SK-N-SH (cell line): Measurements from ENCODE around the gene MST1R. TPM values are rescaled to one million over a fixed set of nuclear protein-coding genes. Genes with fewer than 3 reads are reported as not detected.
A peak's percentile ranks its signal among the peaks of the same experiment; 100 is the strongest.
"Not testable (repeated sequence)": the region's sequence is repeated elsewhere in the genome, so short reads cannot be mapped to it uniquely, and the experiment has no call there.

Experiments used
- CTCF ChIA-PET: fragments of 300-600, 350-600 bp; formaldehyde crosslinking; extraction: SDS; loops from one replicate; lab custom pipeline; 2021; lab: Yijun Ruan, JAX
- POLR2A ChIA-PET: fragments of 350-600 bp; sonication (Branson Sonifier 250); formaldehyde crosslinking; extraction: SDS; loops from one replicate; lab custom pipeline; 2020; ENCODE audit warnings: antibody characterized with exemption, inconsistent platforms; lab: Yijun Ruan, JAX
- DNase-seq: peaks from one replicate; pipeline ENCODE4 v3.0.0; 2012
- H2AFZ ChIP-seq: fragments of 200-600 bp; sonication (generic); 2 replicates; pipeline ENCODE4 v1.8.1; 2016; ENCODE audit warnings: antibody characterized with exemption, mild to moderate bottlenecking, low read depth
- H3F3A ChIP-seq: fragments of 200-600 bp; sonication (generic); replicated peaks from 2 replicates; pipeline ENCODE3; 2016; ENCODE audit warnings: antibody characterized with exemption, mild to moderate bottlenecking; ENCODE audit not compliant: insufficient read depth
- H3K27ac ChIP-seq, 2 experiments: fragments of 200-500 bp in 1 of 2; fragments of 200-600 bp in 1 of 2; sonication (Bioruptor generic) in 1 of 2; sonication (generic), shearing (Covaris generic) in 1 of 2; 2 replicates each; pipeline versions ENCODE4 v1.5.1 to v1.6.1; 2014 to 2016; ENCODE audit warnings: low read depth in 2 of 2, inconsistent platforms in 1 of 2, low read length in 1 of 2, mild to moderate bottlenecking in 1 of 2, mixed read lengths in 1 of 2
- H3K27me3 ChIP-seq: fragments of 200-600 bp; sonication (generic), shearing (Covaris generic); 2 replicates; pipeline ENCODE4 v1.6.1; 2016; ENCODE audit warnings: mixed run types; ENCODE audit not compliant: insufficient read depth
- H3K36me3 ChIP-seq, 2 experiments: fragments of 200-500 bp in 1 of 2; fragments of 200-600 bp in 1 of 2; sonication (Bioruptor generic) in 1 of 2; sonication (generic) in 1 of 2; replicated peaks in 1 of 2; 2 replicates each; pipeline versions ENCODE3 to v1.5.1; 2014 to 2016; ENCODE audit warnings: low read length in 1 of 2, mild to moderate bottlenecking in 1 of 2; ENCODE audit not compliant: insufficient read depth in 2 of 2, control insufficient read depth in 1 of 2
- H3K4me1 ChIP-seq, 2 experiments: fragments of 200-500 bp in 1 of 2; fragments of 200-600 bp in 1 of 2; sonication (Bioruptor generic) in 1 of 2; sonication (generic), shearing (Covaris generic) in 1 of 2; 2 replicates each; pipeline versions ENCODE4 v1.5.1 to v1.6.1; 2014 to 2016; ENCODE audit warnings: low read depth in 1 of 2, low read length in 1 of 2, mixed run types in 1 of 2; ENCODE audit not compliant: insufficient read depth in 2 of 2, control insufficient read depth in 1 of 2
- H3K4me2 ChIP-seq: fragments of 200-600 bp; sonication (generic), shearing (Covaris generic); 2 replicates; pipeline ENCODE4 v1.6.1; 2017; ENCODE audit warnings: mixed run types
- H3K4me3 ChIP-seq, 2 experiments: fragments of 200-500 bp in 1 of 2; fragments of 200-600 bp in 1 of 2; sonication (Bioruptor generic) in 1 of 2; sonication (generic), shearing (Covaris generic) in 1 of 2; 2 replicates each; pipeline versions ENCODE4 v1.5.1 to v1.8.1; 2014 to 2016; ENCODE audit warnings: low read depth in 2 of 2, inconsistent platforms in 1 of 2, low read length in 1 of 2, mild to moderate bottlenecking in 1 of 2, mixed read lengths in 1 of 2, moderate library complexity in 1 of 2
- H3K79me2 ChIP-seq: fragments of 200-600 bp; sonication (generic); 2 replicates; pipeline ENCODE4 v1.8.1; 2017; ENCODE audit warnings: mild to moderate bottlenecking; ENCODE audit not compliant: insufficient read depth
- H3K9ac ChIP-seq: fragments of 200-600 bp; sonication (generic); 2 replicates; pipeline ENCODE4 v1.6.1; 2017; ENCODE audit warnings: mixed run types
- H3K9me2 ChIP-seq: fragments of 200-600 bp; sonication (generic); 2 replicates; pipeline ENCODE4 v1.6.1; 2017; ENCODE audit warnings: mixed run types
- H3K9me3 ChIP-seq: fragments of 200-600 bp; sonication (generic); 2 replicates; pipeline ENCODE4 v1.6.1; 2017; ENCODE audit warnings: mixed run types, mild to moderate bottlenecking, moderate library complexity
- H4K20me1 ChIP-seq: fragments of 200-600 bp; sonication (generic); 2 replicates; pipeline ENCODE4 v1.6.1; 2017; ENCODE audit warnings: mild to moderate bottlenecking, mixed run types; ENCODE audit not compliant: insufficient read depth
- EZH2phosphoT487 ChIP-seq: fragments of 200-600 bp; sonication (generic); IDR thresholded peaks from 2 replicates; pipeline ENCODE4 v1.6.1; 2017; ENCODE audit warnings: low read depth, mixed run types, mild to moderate bottlenecking, antibody characterized with exemption, moderate library complexity, borderline replicate concordance
- FOSL2 ChIP-seq: IDR thresholded peaks from 2 replicates; pipeline ENCODE4 v1.4.0; 2012; ENCODE audit warnings: low read depth, mild to moderate bottlenecking, moderate library complexity, borderline replicate concordance
- FOXJ3 ChIP-seq: sonication (generic); formaldehyde crosslinking; IDR thresholded peaks from 2 replicates; pipeline ENCODE4 v1.5.1; 2020; ENCODE audit warnings: mild to moderate bottlenecking, missing genetic modification reagents
- GABPA ChIP-seq: IDR thresholded peaks from 2 replicates; pipeline ENCODE4 v1.4.0; 2012; ENCODE audit warnings: low read depth, mild to moderate bottlenecking
- MXI1 ChIP-seq: IDR thresholded peaks from 2 replicates; pipeline ENCODE4 v1.6.1; 2012; ENCODE audit warnings: mild to moderate bottlenecking, low read depth, low read length, improper control_type of control experiment
- NFIC ChIP-seq: IDR thresholded peaks from 2 replicates; pipeline ENCODE4 v1.4.0; 2012; ENCODE audit warnings: borderline replicate concordance
- POLR2AphosphoS5 ChIP-seq: IDR thresholded peaks from 2 replicates; pipeline ENCODE4 v1.6.1; 2012; ENCODE audit warnings: low read depth, low read length
- RAD21 ChIP-seq: IDR thresholded peaks from 2 replicates; pipeline ENCODE4 v1.6.1; 2012; ENCODE audit warnings: mild to moderate bottlenecking, low read length
- RXRA ChIP-seq: IDR thresholded peaks from 2 replicates; pipeline ENCODE4 v1.4.0; 2012; ENCODE audit warnings: low read depth, mild to moderate bottlenecking, borderline replicate concordance
- SIN3A ChIP-seq: IDR thresholded peaks from 2 replicates; pipeline ENCODE4 v1.6.1; 2012; ENCODE audit warnings: low read depth, mild to moderate bottlenecking, low read length, moderate library complexity, borderline replicate concordance
- TEAD4 ChIP-seq: IDR thresholded peaks from 2 replicates; pipeline ENCODE4 v1.4.0; 2012; ENCODE audit warnings: mild to moderate bottlenecking, borderline replicate concordance; ENCODE audit not compliant: insufficient read depth
- WGBS: methylation state at CpG from one replicate; pipeline ENCODE4 v1.1.6; 2017; ENCODE audit warnings: low lambda C conversion rate; 5-methylcytosine and 5-hydroxymethylcytosine counted together
- polyA plus RNA-seq, 3 experiments: library from polyadenylated mRNA; depleted of rRNA; stranded (reverse); fragments of >200 nt; gene quantifications; 2 replicates each; pipeline ENCODE4 v1.2.3, GENCODE V29; 2012
- TF ChIP-seq, protein P1 (sequence below): IDR thresholded peaks from 2 replicates; pipeline ENCODE4 v1.4.0; 2012; ENCODE audit warnings: low read depth, borderline replicate concordance
- TF ChIP-seq, protein P2 (sequence below): IDR thresholded peaks from 2 replicates; pipeline ENCODE4 v1.4.0; 2012; ENCODE audit warnings: low read depth
- TF ChIP-seq, protein P3 (sequence below): fragments of 150-350 bp; IDR thresholded peaks from 2 replicates; pipeline ENCODE4 v1.6.1; 2017; ENCODE audit warnings: antibody characterized with exemption, low read length, low read depth, borderline replicate concordance

MST1R gene
- polyA plus RNA-seq, 1 of the 3 experiments (the other 2 are of a cell fraction) = 0.23 TPM

DNA sequence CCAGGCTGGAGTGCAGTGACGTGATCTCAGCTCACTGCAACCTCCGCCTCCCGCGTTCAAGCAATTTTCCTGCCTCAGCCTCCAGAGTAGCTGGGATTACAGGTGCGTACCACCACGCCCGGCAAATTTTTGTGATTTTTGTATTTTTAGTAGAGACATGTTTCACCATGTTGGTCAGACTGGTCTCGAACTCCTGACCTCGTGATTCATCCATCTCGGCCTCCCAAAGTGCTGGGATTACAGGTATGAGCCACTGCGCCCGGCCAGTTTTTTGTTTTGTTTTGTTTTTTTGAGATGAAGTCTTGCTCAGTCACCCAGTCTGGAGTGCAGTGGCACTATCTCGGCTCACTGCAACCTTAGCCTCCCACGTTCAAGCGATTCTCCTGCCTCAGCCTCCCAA, 28.6 kb upstream of the MST1R start:
- H3K9ac ChIP-seq, H3K4me3 ChIP-seq, H3F3A ChIP-seq, H3K9me2 ChIP-seq, H4K20me1 ChIP-seq, H3K36me3 ChIP-seq, H3K79me2 ChIP-seq, DNase-seq, H3K27ac ChIP-seq, H3K9me3 ChIP-seq, H3K4me2 ChIP-seq, H3K27me3 ChIP-seq, H2AFZ ChIP-seq, POLR2A ChIA-PET: not testable (repeated sequence)
- 94% methylated on average over 15 of the region's 15 CpGs for WGBS
- CTCF ChIA-PET = interaction anchor here (0.7 to 1.2 kb wide), 2 partner anchors 70 to 93 kb away, joined by 3 read pairs; no protein-coding TSS in a partner anchor
- H3K4me1 ChIP-seq = peaks cover 0 to 10% of the 10 kb centered on the region in 2 experiments; a peak in 1 of 4 replicates

DNA sequence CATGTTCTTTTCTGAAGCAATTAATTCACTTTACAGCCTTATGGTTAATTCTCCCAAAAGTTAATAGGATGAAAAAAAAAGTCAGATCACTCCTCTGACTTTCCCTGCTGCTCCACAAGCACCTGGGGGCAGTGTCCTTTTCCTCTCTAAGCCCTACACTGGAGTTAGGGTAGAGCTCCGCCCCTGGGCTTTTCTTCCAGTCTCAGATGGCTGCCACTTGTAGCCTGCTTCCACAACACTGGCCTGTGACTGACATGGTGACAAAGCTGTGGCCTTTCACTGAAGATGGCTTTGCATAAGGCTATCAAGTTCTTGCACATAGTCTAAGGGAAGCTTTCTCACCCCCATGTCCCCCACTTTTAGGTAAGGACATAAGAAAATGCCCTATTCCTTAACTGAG, 27.2 kb upstream of the MST1R start:
- H3K79me2 ChIP-seq = peaks cover 7% of the 10 kb centered on the region; the same call in 1 of the 2 replicates
- H3K27ac ChIP-seq = no peak overlapping the region
- peak overlapping the region; percentile 43; the same call in 1 of the 2 replicates for H2AFZ ChIP-seq
- no peaks in the 10 kb centered on the region for H3K9me3 ChIP-seq
- peaks cover 0 to 10% of the 10 kb centered on the region in 2 experiments; a peak in 1 of 4 replicates for H3K4me1 ChIP-seq
- H3F3A ChIP-seq = peaks cover 4% of the 10 kb centered on the region
- 80% methylated on average over 1 of the region's 1 CpG for whole genome bisulfite sequencing
- DNase-seq = no peak
- no peaks in the 10 kb centered on the region for H3K36me3 ChIP-seq
- TF ChIP-seq FOSL2 = no peak
- TF ChIP-seq TEAD4 = no peak
- no peak for TF ChIP-seq POLR2AphosphoS5
- TF ChIP-seq, protein P1, sequence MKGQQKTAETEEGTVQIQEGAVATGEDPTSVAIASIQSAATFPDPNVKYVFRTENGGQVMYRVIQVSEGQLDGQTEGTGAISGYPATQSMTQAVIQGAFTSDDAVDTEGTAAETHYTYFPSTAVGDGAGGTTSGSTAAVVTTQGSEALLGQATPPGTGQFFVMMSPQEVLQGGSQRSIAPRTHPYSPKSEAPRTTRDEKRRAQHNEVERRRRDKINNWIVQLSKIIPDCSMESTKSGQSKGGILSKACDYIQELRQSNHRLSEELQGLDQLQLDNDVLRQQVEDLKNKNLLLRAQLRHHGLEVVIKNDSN = no peak
- TF ChIP-seq NFIC = no peak
- TF ChIP-seq RAD21 = no peak
- no peak for TF ChIP-seq GABPA
- TF ChIP-seq MXI1 = no peak
- TF ChIP-seq SIN3A = no peak
- TF ChIP-seq FOXJ3 (CRISPR knock-in tag) = no peak
- no peak for TF ChIP-seq EZH2phosphoT487
- TF ChIP-seq, protein P2, sequence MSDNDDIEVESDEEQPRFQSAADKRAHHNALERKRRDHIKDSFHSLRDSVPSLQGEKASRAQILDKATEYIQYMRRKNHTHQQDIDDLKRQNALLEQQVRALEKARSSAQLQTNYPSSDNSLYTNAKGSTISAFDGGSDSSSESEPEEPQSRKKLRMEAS = no peak
- TF ChIP-seq, protein P3, sequence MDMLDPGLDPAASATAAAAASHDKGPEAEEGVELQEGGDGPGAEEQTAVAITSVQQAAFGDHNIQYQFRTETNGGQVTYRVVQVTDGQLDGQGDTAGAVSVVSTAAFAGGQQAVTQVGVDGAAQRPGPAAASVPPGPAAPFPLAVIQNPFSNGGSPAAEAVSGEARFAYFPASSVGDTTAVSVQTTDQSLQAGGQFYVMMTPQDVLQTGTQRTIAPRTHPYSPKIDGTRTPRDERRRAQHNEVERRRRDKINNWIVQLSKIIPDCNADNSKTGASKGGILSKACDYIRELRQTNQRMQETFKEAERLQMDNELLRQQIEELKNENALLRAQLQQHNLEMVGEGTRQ = no peak
- no peak for TF ChIP-seq RXRA
- no peak overlapping the region for H3K4me3 ChIP-seq
- no peak overlapping the region for H3K9ac ChIP-seq
- CTCF ChIA-PET = interaction anchor here (0.6 to 3.4 kb wide), 3 partner anchors 10 to 128 kb away, joined by 3 to 13 read pairs (median 3); partner anchors contain the start of gene INKA1
- POLR2A ChIA-PET = interaction anchor here (0.6 to 1.0 kb wide), 2 partner anchors 9 to 47 kb away, joined by 3 to 10 read pairs; partner anchors contain the start of gene RBM6
- no peak overlapping the region for H3K4me2 ChIP-seq
- H3K9me2 ChIP-seq = no peaks in the 10 kb centered on the region
- H3K27me3 ChIP-seq = no peaks in the 10 kb centered on the region
- H4K20me1 ChIP-seq = no peaks in the 10 kb centered on the region
